SK-N-SH treated with all-trans-retinoic acid at 6 μM for 48 hours (cell line): ENCODE measurements around the gene MCFD2.

Experiments
- ATAC-seq: fragments of 200-7000 bp; cut with Tn5 transposase; 3 replicates; pipeline ENCODE4 v1.9.1; 2020; ENCODE audit warnings: mild to moderate bottlenecking, moderate library complexity
- ARNTL ChIP-seq: fragments of 450-650 bp; formaldehyde crosslinking; IDR thresholded peaks from 2 replicates; pipeline ENCODE4 v1.5.0; 2020; ENCODE audit warnings: low read depth, mild to moderate bottlenecking, moderate library complexity, borderline replicate concordance
- BACH2 ChIP-seq: fragments of 250-450 bp; sonication (Bioruptor Pico); IDR thresholded peaks from 2 replicates; pipeline ENCODE4 v1.9.0; 2021; ENCODE audit warnings: mild to moderate bottlenecking, borderline replicate concordance
- CSDC2 ChIP-seq: fragments of 250-450 bp; sonication (Bioruptor Pico); IDR thresholded peaks from 2 replicates; pipeline ENCODE4 v1.5.0; 2020; ENCODE audit warnings: mild to moderate bottlenecking, moderate library complexity
- ESRRG ChIP-seq: fragments of 250-450 bp; sonication (Bioruptor Pico); IDR thresholded peaks from 2 replicates; pipeline ENCODE4 v1.6.1; 2021; ENCODE audit warnings: mild to moderate bottlenecking
- GLIS3 ChIP-seq: fragments of 250-450 bp; sonication (Bioruptor Pico); IDR thresholded peaks from 2 replicates; pipeline ENCODE4 v1.5.0; 2020; ENCODE audit warnings: mild to moderate bottlenecking, moderate library complexity
- ISL1 ChIP-seq: fragments of 250-450 bp; sonication (Bioruptor Pico); IDR thresholded peaks from 2 replicates; pipeline ENCODE4 v2.1.2; 2022; ENCODE audit warnings: mild to moderate bottlenecking, moderate library complexity
- OSR1 ChIP-seq: fragments of 250-450 bp; sonication (Bioruptor Pico); IDR thresholded peaks from 2 replicates; pipeline ENCODE4 v1.8.0; 2022; ENCODE audit warnings: moderate library complexity, mild to moderate bottlenecking, inconsistent platforms
- PPARA ChIP-seq: fragments of 250-450 bp; sonication (Bioruptor Pico); IDR thresholded peaks from 2 replicates; pipeline ENCODE4 v1.5.0; 2020; ENCODE audit warnings: mild to moderate bottlenecking, borderline replicate concordance
- RARB ChIP-seq: fragments of 250-450 bp; sonication (Bioruptor Pico); IDR thresholded peaks from 2 replicates; pipeline ENCODE4 v1.8.0; 2021; ENCODE audit warnings: mild to moderate bottlenecking, moderate library complexity
- TCF4 ChIP-seq: fragments of 250-450 bp; sonication (Bioruptor Pico); IDR thresholded peaks from 2 replicates; pipeline ENCODE4 v1.8.0; 2021; ENCODE audit warnings: mild to moderate bottlenecking, moderate library complexity, borderline replicate concordance
- ZC3H10 ChIP-seq: fragments of 250-450 bp; sonication (Bioruptor Pico); IDR thresholded peaks from 2 replicates; pipeline ENCODE4 v1.5.1; 2021; ENCODE audit warnings: mild to moderate bottlenecking, moderate library complexity
- ZFP3 ChIP-seq: fragments of 250-450 bp; sonication (Bioruptor Pico); IDR thresholded peaks from 2 replicates; pipeline ENCODE4 v1.5.0; 2020; ENCODE audit warnings: mild to moderate bottlenecking, moderate library complexity
- ZFP30 ChIP-seq: fragments of 450-650 bp; formaldehyde crosslinking; IDR thresholded peaks from 2 replicates; pipeline ENCODE4 v1.5.0; 2022; ENCODE audit warnings: mild to moderate bottlenecking, moderate library complexity
- ZNF565 ChIP-seq: fragments of 450-650 bp; formaldehyde crosslinking; conservative IDR thresholded peaks from 2 replicates; pipeline ENCODE4 v1.5.0; 2020; ENCODE audit warnings: low read depth, mild to moderate bottlenecking, moderate library complexity
- ZNF70 ChIP-seq: fragments of 450-650 bp; formaldehyde crosslinking; IDR thresholded peaks from 2 replicates; pipeline ENCODE4 v1.5.0; 2020; ENCODE audit warnings: mild to moderate bottlenecking, moderate library complexity
- ZNF8 ChIP-seq: fragments of 450-650 bp; formaldehyde crosslinking; IDR thresholded peaks from 2 replicates; pipeline ENCODE4 v1.5.0; 2020; ENCODE audit warnings: mild to moderate bottlenecking, moderate library complexity
- TF ChIP-seq, protein P1 (sequence below): fragments of 250-450 bp; sonication (Bioruptor Pico); IDR thresholded peaks from 2 replicates; pipeline ENCODE4 v1.8.0; 2020; ENCODE audit warnings: mild to moderate bottlenecking, moderate library complexity, borderline replicate concordance
- TF ChIP-seq, protein P2 (sequence below): fragments of 250-450 bp; sonication (Bioruptor Pico); IDR thresholded peaks from 2 replicates; pipeline ENCODE4 v1.5.1; 2020; ENCODE audit warnings: low read depth, mild to moderate bottlenecking, moderate library complexity
- TF ChIP-seq, protein P3 (sequence below): fragments of 250-450 bp; sonication (Bioruptor Pico); IDR thresholded peaks from 2 replicates; pipeline ENCODE4 v1.5.0; 2020; ENCODE audit warnings: mild to moderate bottlenecking, moderate library complexity
- TF ChIP-seq, protein P4 (sequence below): fragments of 250-450 bp; sonication (Bioruptor Pico); IDR thresholded peaks from 2 replicates; pipeline ENCODE4 v1.8.0; 2021; ENCODE audit warnings: low read depth, mild to moderate bottlenecking, moderate library complexity, borderline replicate concordance

MCFD2 gene

DNA sequence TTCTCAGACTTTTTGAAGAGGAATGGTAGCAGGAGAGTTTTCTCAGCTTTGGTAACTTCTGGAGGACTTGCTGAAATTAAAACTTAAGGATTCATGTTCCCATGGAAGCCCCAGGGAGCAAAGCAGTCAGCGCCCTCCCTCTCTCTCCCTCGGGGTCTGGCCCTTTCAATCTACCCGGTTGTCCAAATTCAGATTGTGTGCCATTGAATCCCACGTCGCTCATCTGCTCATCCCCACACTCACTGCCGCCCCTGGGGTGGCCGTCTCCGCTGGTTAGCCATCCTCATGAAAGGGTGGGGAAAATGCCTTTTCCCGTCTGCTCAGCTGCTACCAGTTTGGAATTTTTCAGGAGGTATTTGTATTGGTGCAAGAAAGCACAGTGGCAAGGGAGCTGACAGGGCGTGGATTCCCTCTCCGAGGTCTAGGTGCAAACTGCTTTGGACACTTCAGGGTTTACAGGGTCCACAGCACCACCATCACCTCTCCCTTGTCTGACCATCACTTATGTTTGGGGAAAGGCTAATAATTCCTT lies 27.1 kb downstream of the MCFD2 start:
- ATAC-seq: peak; percentile 21

DNA sequence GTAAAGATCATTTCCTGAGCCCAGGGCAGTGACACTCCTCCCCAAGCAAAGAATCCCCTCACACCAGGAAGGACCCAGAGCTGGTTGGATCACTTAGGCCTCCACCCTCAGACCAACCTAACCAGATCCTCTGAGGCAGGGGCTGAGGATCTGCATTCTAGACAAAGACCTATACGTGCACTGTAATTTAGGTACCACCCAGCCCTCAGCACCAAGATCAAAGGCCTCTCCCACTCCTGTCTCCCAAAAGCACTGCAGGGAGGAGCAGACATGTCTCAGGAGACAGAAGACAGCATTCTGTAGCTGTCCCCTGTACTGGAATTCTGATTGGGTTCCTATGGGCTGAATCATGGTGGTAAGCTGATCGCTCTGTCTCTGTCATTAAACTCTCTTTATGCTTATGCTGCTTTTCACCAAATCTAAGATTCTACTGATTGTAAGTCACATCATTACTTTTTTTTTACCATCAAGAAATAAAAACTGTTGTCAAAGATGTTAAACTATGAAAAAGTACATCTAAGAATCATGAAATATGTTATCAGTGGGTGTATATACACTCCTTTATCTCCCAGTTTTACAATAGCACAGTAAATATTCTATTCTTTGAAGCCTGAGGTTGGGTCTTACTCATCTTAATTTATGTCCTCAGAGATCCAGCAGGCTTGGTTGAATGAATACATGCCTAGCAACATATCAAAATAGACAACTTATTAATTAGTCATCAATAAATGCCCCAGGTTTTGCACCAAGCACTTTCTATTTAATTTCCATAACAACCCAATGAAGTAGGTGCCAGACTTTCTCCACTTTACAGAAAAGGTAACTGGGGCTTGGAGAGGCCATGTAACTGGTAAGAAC lies 28.3 kb downstream of the MCFD2 start:
- TF ChIP-seq BACH2 (CRISPR knock-in tag) (no peak), ISL1 (0 out of 2 replicates have a peak, but pooled peaks have one; percentile 7), ARNTL (CRISPR knock-in tag) (no peak)
- peak; percentile 77 for ATAC-seq

More for the DNA sequence above, 27.1 kb downstream of the MCFD2 start:
- TF ChIP-seq OSR1 (CRISPR knock-in tag) (no peak), ZNF8 (CRISPR knock-in tag) (no peak), ZFP30 (CRISPR knock-in tag) (no peak), GLIS3 (CRISPR knock-in tag) (no peak), ZC3H10 (no peak)
- TF ChIP-seq, protein P1, sequence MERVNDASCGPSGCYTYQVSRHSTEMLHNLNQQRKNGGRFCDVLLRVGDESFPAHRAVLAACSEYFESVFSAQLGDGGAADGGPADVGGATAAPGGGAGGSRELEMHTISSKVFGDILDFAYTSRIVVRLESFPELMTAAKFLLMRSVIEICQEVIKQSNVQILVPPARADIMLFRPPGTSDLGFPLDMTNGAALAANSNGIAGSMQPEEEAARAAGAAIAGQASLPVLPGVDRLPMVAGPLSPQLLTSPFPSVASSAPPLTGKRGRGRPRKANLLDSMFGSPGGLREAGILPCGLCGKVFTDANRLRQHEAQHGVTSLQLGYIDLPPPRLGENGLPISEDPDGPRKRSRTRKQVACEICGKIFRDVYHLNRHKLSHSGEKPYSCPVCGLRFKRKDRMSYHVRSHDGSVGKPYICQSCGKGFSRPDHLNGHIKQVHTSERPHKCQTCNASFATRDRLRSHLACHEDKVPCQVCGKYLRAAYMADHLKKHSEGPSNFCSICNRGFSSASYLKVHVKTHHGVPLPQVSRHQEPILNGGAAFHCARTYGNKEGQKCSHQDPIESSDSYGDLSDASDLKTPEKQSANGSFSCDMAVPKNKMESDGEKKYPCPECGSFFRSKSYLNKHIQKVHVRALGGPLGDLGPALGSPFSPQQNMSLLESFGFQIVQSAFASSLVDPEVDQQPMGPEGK: no peak
- TF ChIP-seq, protein P2, sequence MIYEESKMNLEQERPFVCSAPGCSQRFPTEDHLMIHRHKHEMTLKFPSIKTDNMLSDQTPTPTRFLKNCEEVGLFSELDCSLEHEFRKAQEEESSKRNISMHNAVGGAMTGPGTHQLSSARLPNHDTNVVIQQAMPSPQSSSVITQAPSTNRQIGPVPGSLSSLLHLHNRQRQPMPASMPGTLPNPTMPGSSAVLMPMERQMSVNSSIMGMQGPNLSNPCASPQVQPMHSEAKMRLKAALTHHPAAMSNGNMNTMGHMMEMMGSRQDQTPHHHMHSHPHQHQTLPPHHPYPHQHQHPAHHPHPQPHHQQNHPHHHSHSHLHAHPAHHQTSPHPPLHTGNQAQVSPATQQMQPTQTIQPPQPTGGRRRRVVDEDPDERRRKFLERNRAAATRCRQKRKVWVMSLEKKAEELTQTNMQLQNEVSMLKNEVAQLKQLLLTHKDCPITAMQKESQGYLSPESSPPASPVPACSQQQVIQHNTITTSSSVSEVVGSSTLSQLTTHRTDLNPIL (CRISPR knock-in tag): no peak
- TF ChIP-seq, all 23 proteins: peak for 0

DNA sequence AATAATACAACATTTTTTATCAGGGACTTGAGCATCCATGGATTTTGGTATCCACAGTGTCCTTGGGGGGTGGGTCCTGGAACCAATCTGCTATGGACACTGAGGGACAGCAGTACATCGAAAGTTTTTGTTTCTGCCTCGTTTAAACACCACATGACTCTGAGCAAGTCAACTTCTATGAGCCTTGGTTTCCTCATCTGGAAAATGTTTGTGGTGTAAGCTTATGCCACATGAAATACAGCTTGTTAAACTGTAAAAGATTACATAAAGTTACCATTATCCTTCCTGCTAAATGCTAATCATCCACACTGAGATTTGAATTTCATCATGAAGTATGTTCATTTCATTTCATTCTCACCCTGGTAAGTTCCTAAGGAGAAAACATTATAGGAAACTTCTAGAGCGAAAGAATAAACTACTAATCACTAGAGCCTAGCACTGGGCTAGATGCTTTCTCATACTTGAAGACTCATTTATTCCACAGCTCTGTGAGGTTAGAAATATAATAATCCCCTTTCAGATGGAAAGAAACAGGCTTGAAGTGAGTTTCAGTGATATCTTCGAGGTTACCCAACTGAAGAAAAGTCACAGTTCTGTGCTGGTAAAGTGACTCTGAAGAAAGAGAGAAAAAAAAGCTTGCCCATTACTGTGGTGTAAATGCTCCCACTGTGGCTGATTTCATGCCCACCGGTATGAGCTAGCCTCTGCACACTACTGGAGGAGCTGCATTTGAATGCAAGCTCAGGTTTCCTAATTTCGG lies 29.2 kb downstream of the MCFD2 start:
- TF ChIP-seq ZFP3 (no peak), ESRRG (CRISPR knock-in tag) (no peak), ZNF8 (CRISPR knock-in tag) (no peak), RARB (CRISPR knock-in tag) (no peak), ZNF70 (no peak), ARNTL (CRISPR knock-in tag) (no peak), TCF4 (CRISPR knock-in tag) (no peak), OSR1 (CRISPR knock-in tag) (no peak), ZFP30 (CRISPR knock-in tag) (no peak), PPARA (CRISPR knock-in tag) (no peak), ZC3H10 (no peak), CSDC2 (no peak)
- TF ChIP-seq, protein P3, sequence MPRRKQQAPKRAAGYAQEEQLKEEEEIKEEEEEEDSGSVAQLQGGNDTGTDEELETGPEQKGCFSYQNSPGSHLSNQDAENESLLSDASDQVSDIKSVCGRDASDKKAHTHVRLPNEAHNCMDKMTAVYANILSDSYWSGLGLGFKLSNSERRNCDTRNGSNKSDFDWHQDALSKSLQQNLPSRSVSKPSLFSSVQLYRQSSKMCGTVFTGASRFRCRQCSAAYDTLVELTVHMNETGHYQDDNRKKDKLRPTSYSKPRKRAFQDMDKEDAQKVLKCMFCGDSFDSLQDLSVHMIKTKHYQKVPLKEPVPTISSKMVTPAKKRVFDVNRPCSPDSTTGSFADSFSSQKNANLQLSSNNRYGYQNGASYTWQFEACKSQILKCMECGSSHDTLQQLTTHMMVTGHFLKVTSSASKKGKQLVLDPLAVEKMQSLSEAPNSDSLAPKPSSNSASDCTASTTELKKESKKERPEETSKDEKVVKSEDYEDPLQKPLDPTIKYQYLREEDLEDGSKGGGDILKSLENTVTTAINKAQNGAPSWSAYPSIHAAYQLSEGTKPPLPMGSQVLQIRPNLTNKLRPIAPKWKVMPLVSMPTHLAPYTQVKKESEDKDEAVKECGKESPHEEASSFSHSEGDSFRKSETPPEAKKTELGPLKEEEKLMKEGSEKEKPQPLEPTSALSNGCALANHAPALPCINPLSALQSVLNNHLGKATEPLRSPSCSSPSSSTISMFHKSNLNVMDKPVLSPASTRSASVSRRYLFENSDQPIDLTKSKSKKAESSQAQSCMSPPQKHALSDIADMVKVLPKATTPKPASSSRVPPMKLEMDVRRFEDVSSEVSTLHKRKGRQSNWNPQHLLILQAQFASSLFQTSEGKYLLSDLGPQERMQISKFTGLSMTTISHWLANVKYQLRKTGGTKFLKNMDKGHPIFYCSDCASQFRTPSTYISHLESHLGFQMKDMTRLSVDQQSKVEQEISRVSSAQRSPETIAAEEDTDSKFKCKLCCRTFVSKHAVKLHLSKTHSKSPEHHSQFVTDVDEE (CRISPR knock-in tag): no peak
- TF ChIP-seq, protein P4, sequence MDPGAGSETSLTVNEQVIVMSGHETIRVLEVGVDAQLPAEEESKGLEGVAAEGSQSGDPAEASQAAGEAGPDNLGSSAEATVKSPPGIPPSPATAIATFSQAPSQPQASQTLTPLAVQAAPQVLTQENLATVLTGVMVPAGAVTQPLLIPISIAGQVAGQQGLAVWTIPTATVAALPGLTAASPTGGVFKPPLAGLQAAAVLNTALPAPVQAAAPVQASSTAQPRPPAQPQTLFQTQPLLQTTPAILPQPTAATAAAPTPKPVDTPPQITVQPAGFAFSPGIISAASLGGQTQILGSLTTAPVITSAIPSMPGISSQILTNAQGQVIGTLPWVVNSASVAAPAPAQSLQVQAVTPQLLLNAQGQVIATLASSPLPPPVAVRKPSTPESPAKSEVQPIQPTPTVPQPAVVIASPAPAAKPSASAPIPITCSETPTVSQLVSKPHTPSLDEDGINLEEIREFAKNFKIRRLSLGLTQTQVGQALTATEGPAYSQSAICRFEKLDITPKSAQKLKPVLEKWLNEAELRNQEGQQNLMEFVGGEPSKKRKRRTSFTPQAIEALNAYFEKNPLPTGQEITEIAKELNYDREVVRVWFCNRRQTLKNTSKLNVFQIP (CRISPR knock-in tag): no peak
- no peak for ATAC-seq

DNA sequence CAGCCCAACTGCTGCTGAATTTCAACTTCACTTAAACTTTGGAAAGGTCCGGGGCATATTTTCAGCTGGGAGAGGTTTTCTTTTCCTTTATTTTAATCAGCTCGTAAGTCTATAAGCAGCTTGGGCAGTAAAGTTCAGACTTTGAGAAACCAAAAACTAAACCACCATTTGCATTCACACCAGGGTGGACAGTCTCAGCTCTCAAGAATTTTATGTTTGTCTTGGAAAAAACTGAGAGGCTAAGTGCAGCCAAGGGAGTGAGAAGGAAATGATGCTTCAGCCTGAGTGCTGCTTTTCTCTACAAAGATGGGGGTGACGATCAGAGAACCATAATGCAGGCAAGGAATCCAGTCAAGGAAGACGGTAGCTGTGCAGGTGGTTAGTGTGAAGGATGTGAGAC lies 30.2 kb downstream of the MCFD2 start:
- ATAC-seq: no peak
- TF ChIP-seq, protein P2 (CRISPR knock-in tag): no peak
- no peak for TF ChIP-seq ZNF70
- TF ChIP-seq RARB (CRISPR knock-in tag): no peak
- TF ChIP-seq OSR1 (CRISPR knock-in tag): no peak
- TF ChIP-seq ZNF8 (CRISPR knock-in tag): no peak
- no peak for TF ChIP-seq CSDC2
- no peak for TF ChIP-seq GLIS3 (CRISPR knock-in tag)
- no peak for TF ChIP-seq ARNTL (CRISPR knock-in tag)
- TF ChIP-seq, protein P4 (CRISPR knock-in tag): no peak
- TF ChIP-seq, protein P1: no peak
- no peak for TF ChIP-seq ZFP3
- no peak for TF ChIP-seq ZNF565
